Measurements from ENCODE around the gene TNFRSF14.
A peak's percentile ranks its signal among the peaks of the same experiment; 100 is the strongest.

Gene TNFRSF14

DNA sequence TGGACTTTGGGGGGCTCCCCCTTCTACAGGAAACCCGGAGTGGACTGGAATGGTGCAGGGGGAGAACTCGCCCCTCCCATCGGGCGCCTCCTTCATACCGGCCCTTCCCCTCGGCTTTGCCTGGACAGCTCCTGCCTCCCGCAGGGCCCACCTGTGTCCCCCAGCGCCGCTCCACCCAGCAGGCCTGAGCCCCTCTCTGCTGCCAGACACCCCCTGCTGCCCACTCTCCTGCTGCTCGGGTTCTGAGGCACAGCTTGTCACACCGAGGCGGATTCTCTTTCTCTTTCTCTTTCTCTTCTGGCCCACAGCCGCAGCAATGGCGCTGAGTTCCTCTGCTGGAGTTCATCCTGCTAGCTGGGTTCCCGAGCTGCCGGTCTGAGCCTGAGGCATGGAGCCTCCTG is at the start of gene TNFRSF14:
Gene TNFRSF14 (plus strand): TSS at position 95 of the 401 bp plus-strand sequence. CDS start 294 bp downstream, at position 389.
- DNase-seq: peak; percentile 74

DNA sequence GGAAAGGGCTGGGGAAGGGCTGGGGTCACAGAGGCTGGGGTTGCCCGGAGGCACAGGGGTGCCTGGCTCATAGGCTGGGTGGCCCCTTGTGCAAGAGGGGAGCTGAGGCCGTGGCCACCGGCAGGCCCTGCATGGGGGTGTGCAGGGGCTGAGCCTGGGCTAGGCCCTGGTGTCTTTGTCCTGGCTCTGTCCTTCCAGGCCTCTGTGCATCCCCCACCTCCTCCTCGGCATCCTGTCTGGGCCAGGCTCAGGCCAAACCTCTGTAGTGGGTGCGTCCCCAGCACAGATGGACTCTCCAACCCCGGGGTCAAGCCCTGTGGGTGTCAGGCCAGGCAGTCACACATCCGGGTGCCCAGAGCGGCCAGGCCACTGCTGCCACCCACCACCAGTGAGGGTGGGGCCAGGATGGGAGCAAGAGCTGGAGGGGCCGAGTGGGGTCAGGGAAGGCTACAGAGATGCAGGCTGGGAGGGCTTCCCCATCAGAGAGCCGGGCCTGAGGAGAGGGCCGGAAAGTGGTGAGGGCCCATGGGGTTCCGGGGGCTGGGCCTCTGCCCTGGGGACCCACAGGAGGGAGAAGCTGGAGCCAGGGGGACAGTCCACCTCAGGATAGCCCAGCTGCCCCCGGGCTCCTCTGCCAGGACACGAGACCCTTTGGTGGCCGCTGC is 49.1 kb upstream of the TNFRSF14 start:
- no peak for DNase-seq

GRCh38 chr1:2507744-2508155 is 48.4 kb upstream of the TNFRSF14 start:
- no peak for DNase-seq

- no peak for DNase-seq
These were observed 48.0 kb upstream of the TNFRSF14 start for GRCh38 chr1:2508180-2508579.

GRCh38 chr1:2508751-2509150 is 47.4 kb upstream of the TNFRSF14 start:
- DNase-seq: no peak

DNA sequence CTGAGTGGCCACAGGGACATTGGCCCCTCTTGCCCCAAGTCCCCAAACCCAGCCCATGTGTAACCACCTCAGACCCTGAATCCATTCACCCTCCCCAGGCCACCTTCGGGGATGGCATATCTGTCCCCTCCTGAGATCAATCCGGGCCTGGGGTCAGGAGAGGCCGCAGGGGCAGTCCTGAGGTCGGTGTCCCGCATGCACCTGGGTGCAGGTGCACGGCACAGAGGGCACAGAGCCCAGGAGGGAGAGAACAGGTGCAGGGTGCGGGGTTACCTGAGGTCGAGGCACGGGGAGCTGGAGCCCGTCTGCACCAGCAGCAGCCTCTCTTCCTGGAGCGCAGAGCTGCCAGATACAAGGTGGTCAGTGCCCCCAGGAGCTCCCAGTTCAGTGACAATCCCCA is 46.6 kb upstream of the TNFRSF14 start:
- DNase-seq: no peak

GRCh38 chr1:2510366-2511155 is 45.6 kb upstream of the TNFRSF14 start:
- no peak for DNase-seq

DNA sequence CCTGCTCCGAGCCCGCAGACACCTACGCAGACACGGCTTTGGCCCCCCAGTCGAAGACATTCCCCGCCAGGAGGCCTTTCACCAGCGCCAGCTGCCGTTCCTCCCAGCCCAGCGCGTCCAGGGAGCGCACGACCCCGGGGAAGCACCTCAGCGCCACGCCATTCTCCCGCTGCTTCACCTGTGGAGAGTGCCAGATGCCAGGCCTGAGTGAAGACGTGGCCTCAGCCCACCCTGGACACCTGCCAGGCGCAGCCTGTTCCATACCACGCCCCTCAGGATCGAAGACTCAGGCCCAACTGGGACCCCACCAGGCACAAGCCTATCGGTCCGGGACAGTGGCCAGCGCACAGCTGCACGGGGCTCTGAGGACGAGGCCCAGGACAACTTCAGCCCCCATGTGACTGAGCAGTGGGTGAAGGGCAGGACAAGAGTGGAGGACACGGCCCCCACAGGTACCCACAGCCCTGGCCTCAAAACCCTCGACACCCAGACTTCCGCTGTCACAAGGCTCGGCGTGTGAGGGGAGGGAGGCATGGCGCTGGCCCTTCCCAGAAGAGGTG is 43.2 kb upstream of the TNFRSF14 start:
- no peak for DNase-seq

DNA sequence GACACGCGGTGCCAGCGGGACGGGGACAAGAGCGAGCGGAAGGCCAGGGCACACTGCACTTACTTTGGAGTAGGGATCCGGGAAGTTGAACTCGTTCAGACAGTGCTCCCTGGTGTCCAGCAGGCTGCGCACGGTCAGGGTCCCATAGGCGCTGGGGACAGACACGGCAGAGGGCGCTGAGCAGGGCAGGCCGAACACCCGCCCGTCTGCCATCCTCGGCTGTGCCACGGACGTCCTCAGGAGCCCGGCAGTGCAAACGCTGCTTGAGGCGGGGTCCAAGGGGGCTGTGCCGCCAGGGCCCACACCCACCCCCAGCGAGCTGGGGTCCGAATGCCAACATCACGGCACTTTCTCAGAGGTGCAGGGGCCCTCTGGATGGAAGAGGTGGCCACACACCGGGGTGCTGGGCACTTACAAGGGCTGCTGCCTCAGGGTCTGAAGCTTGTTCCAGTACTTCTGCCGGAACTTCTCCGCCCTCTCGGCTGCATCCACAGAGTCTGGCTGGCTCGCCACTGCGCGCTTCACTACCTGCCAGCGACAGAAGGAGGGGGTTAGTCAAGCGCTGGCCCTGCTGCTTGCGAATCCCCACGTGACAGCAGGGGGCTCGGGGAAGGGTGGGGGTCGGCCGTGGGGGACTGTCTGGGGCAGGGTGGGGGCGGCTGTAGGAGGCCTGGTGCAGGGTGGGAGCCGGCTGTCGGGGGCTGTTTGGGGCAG is 42.1 kb upstream of the TNFRSF14 start:
- DNase-seq: no peak

DNA sequence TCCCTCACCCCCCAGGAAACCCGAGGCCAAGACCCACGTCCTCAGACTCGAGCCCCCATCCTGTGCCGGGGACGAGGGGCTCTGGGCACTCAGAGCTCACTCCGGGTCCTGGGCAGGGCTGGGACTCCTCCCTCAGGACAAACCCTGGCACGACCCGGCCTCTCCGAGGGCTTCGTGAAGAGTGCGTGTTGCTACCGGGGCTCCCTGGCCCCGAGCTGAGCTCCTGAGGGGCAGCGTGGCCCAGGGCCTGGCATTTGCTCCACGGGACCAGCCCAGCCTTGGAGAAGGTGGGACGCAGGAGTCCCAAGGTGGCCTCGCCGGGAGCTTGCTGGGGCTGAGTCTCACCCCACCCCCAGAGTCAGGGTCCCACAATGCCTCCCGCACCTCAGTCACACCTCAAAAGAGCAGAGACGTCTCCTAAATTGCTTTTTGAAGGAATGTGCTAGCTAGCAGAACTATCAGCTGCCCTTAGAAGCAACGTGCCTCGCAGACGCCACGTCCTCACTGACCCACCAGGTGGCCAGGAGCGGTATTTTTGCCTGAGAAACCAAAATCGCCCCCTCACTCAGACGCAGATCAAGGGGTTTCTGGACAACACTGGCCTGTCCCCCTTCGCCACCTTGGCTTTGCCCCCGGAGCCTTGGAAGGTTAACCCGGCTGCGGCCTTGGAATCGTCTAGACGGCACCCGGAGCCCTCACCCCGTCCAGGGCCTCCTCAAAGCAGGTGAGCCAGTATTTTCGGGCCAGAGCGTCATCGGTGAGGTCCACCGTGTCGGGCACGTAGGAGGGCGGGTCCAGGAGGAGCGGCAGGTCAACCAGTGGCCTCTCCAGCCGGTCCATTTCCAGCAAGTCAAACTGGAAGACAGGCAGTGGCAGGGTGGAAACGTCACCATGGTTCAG is 41.1 kb upstream of the TNFRSF14 start:
- no peak for DNase-seq

DNA sequence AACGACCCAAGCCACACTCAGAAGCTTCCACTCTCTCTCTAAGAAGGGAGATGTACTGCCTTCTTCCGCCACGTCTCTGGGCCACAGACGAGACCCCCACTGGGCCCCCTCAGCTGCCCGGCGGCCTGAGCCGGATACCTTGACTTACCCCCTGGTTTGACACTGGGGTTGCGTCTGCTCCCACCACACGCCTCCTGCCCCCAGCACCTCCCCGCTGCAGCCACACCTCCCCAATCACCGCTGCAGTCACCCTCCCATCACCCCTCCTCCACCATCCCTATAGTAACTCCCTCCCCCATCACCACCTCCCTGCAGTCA is 40.4 kb upstream of the TNFRSF14 start:
- DNase-seq: no peak

DNA sequence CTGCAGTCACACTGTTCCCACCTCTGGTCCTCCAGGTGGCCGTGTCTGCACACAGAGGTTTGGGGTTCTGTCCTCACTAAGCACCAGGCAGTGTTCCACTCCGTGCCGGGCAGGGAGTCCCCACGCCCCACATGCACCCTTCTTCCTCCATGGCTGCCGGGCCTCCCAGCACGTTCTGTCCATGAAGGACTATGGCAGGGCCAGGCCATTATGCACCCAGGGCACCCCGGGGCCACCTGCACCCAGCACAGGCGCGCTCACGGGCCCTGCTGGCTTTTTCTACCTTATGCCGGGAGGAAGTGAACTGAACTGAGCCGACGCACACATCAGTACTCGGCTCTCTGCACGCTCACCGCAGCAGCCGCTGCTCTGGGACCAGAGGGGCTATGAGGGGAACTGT is 40.0 kb upstream of the TNFRSF14 start:
- no peak for DNase-seq

- DNase-seq: no peak
These were observed 39.2 kb upstream of the TNFRSF14 start for GRCh38 chr1:2516946-2517345.

GRCh38 chr1:2517966-2518365 is 38.2 kb upstream of the TNFRSF14 start:
- no peak for DNase-seq

DNA sequence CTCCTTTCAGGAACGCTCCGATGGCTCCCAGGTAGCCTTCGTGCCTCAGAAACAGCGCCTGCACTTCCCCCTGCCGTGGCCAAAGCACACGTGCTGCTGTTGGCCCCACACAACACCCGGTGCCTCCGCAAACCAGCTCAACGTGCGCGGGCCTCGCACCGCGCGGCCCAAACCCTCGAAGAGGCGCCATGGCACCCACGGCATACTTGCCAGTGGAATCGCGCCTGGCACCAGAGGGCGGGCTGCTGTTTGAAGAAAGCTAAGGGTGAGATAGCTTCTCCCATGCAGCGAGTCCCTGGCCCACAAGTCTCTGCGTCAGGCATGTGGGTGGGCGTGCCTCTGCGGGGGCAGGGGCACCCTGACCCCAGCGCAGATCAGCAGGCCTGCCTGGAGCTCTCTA is 37.6 kb upstream of the TNFRSF14 start:
- DNase-seq: no peak

DNA sequence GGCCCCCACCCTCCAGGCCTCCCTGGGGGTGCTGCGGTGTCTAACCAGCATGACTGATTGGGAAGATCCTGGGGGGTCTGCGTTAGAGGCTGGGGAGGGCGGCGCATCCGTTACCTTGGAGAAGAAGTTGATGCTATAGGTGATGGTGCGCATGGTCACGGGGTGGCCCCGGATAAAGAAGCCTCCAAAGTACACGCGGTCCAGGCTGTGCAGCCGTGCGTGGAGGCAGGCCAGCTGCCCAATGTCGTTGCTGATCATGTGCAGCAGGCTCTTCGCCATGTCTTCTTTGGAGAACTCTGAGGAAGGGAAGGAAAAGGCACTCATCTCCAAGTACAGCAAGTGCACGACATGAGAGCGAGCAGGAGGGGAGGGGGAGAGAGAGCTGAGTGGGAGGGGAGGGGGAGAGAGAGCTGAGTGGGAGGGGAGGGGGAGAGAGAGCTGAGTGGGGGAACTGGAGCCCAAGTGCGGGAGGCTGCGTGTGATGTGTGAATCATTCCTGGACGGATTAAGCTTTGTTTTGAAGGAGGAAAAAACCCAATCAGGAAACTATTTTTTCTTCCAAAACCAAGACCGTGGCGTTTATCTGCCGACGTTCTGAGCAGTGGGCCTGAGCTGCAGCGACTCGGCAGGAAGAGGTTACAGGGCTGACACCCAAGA is 37.0 kb upstream of the TNFRSF14 start:
- no peak for DNase-seq

DNA sequence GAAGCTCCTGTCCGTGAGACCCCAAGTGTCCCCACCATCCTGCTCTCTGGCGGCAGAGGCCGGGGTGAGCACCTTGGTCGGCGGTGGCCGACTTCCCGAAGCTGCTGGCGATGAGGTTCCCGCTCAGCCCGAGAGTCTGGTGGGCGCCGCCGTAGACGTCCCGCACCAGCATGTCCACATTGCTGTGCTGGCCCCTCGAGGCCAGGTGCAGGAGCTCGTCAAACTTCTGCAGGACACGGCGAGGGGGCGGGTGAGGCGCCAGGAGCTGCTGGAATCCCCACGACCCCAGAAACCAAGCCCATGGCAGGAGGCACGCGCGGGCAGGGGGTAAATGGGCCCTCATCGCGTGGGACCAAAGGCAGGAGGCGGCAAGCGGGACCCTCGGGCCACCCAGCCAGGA is 36.4 kb upstream of the TNFRSF14 start:
- no peak for DNase-seq

GRCh38 chr1:2520206-2520605 is 36.0 kb upstream of the TNFRSF14 start:
- DNase-seq: no peak

DNA sequence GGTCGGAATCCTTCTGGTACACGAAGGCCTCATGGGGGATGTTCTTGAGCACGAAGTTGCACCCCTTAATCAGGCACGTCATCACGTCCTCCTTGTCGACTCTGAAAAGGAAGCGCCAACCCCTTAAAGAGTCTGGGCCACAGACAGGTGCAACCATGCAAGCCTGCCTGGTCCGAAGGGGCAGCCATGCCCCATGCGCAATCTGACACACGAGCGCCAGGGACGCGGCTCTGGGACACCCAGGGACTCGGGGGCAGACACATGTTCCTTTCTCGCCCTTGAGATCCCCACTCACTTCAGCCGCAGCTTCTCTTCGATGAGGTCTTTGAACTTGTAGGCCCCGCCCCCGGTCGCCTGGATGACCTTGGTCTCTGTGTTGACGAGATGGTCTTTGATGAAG is 35.4 kb upstream of the TNFRSF14 start:
- DNase-seq: no peak

- no peak for DNase-seq
These were observed 33.9 kb upstream of the TNFRSF14 start for GRCh38 chr1:2522230-2522629.

- no peak for DNase-seq
These were observed 32.8 kb upstream of the TNFRSF14 start for GRCh38 chr1:2523191-2523890.

Measured in femur (tissue), 1 donor.